ENCODE measurements around the gene TRPV5.

DNA sequence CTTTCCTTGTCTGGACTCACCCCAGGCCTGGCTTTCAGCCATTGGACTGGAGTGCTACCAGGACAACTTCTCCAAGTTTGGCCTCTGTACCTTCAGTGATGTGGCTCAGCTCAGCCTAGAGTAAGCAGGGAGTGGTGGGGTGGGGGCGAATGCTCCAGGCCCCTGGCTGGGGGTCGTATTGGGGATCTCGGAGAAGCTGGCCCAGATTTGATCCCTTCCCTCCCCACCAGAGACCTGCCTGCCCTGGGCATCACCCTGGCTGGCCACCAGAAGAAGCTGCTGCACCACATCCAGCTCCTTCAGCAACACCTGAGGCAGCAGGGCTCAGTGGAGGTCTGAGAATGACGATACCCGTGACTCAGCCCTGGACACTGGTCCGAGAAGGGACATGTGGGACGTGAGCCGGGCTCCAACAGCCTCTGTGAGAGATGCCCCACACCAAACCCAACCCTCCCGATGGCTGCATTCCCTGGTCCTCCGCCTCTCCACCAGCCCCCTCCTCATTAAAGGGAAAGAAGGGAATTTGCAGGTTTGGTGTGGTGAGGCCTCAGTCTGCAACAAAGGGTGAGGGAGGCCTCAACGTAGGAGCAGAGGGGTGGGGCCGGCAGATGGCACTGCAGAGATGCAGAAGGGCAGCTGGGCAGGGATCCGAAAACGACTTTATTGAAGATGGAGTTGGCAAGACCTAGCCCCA, 62.8 kb downstream of the TRPV5 start:
- TF ChIP-seq, protein P1, sequence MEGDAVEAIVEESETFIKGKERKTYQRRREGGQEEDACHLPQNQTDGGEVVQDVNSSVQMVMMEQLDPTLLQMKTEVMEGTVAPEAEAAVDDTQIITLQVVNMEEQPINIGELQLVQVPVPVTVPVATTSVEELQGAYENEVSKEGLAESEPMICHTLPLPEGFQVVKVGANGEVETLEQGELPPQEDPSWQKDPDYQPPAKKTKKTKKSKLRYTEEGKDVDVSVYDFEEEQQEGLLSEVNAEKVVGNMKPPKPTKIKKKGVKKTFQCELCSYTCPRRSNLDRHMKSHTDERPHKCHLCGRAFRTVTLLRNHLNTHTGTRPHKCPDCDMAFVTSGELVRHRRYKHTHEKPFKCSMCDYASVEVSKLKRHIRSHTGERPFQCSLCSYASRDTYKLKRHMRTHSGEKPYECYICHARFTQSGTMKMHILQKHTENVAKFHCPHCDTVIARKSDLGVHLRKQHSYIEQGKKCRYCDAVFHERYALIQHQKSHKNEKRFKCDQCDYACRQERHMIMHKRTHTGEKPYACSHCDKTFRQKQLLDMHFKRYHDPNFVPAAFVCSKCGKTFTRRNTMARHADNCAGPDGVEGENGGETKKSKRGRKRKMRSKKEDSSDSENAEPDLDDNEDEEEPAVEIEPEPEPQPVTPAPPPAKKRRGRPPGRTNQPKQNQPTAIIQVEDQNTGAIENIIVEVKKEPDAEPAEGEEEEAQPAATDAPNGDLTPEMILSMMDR (IDR thresholded peaks at IDR 0.05; ENCODE audit: low read depth, low read length, poor library complexity, severe bottlenecking) = no peak
- no peak for TF ChIP-seq EZH2phosphoT487 (IDR thresholded peaks at IDR 0.05; ENCODE audit: borderline replicate concordance, low read length)
